Bronchial epithelial cell (primary cell): ENCODE data around the gene SMIM1. TPM values are rescaled to one million over a fixed set of nuclear protein-coding genes. Genes with fewer than 3 reads are reported as not detected.

ENCODE experiments used
- DNase-seq: peaks from one replicate; pipeline ENCODE4 v3.0.0-alpha.2; 2010; ENCODE audit warnings: low read depth
- FAIRE-seq: peaks from 2 replicates; lab custom pipeline; 2011; peaks lifted over from hg19 to GRCh38; lab: Jason Lieb, UNC
- H3K27me3 ChIP-seq: 2 replicates; pipeline ENCODE4 v1.5.1; 2011; ENCODE audit warnings: low read length; ENCODE audit not compliant: control insufficient read depth, insufficient read depth
- H3K36me3 ChIP-seq: 2 replicates; pipeline ENCODE4 v1.5.1; 2011; ENCODE audit warnings: low read length; ENCODE audit not compliant: control insufficient read depth, insufficient read depth
- H3K4me3 ChIP-seq: 2 replicates; pipeline ENCODE4 v1.5.1; 2011; ENCODE audit warnings: mild to moderate bottlenecking, low read depth, low read length, control low read depth
- total RNA-seq: library from RNA; depleted of rRNA; stranded (reverse); fragments of >200 nt; gene quantifications from 2 replicates; pipeline ENCODE4 v1.2.1, GENCODE V29; 2014
- TF ChIP-seq, protein P1 (sequence below): IDR thresholded peaks from 2 replicates; pipeline ENCODE4 v1.5.1; 2011; ENCODE audit warnings: mild to moderate bottlenecking, moderate library complexity, low read length, control low read depth, inconsistent platforms; ENCODE audit not compliant: insufficient read depth, severe bottlenecking

The SMIM1 gene
- total RNA-seq, 1 donor from 2014 or later = not detected

DNA sequence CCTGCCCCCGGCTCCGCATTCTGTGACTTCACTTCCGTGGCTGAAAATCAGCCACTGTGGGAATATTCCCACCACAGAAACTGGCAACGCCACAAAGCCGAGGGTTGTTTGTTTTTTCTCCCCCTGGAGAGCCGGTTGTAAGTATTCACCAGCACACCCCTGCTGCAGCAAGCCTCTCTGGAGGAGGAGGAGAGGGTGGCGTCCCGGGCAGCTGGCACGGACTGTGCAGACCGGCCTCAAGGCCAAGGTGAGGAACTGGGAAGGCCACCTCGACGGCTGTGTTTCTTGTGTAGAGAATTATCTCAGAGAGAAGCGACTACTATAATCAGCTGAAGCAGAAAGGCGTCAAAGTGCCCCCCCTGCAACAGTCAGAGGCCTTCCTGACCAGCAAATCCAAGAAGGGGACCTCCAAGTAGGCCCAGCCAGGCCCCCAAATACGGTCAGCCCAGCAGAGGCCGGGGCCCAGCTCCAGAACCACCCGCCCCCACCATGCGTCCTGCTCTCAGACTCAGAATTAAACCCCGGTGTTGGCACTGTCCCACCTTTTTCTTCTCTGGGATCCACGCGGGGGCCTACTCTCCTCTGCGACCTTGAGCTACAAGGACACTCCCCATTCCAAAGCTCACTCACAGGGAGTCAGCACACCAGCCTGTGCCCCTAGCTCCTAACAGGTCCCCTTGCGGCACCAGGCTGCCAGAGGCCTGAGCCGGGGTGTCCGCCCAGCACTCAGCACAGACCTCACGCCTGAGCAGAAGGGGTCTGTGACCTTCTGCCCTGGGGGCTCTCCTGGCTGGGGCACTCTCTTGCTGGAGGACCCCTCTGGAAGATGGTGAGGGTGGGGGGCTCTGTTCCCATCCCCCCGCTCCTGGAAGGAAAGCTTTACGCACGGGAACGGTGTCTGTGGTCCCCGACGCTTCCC, 1.2 kb upstream of the SMIM1 start:
- TF ChIP-seq, protein P1, sequence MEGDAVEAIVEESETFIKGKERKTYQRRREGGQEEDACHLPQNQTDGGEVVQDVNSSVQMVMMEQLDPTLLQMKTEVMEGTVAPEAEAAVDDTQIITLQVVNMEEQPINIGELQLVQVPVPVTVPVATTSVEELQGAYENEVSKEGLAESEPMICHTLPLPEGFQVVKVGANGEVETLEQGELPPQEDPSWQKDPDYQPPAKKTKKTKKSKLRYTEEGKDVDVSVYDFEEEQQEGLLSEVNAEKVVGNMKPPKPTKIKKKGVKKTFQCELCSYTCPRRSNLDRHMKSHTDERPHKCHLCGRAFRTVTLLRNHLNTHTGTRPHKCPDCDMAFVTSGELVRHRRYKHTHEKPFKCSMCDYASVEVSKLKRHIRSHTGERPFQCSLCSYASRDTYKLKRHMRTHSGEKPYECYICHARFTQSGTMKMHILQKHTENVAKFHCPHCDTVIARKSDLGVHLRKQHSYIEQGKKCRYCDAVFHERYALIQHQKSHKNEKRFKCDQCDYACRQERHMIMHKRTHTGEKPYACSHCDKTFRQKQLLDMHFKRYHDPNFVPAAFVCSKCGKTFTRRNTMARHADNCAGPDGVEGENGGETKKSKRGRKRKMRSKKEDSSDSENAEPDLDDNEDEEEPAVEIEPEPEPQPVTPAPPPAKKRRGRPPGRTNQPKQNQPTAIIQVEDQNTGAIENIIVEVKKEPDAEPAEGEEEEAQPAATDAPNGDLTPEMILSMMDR = no peak
- Histone ChIP-seq H3K36me3 (no peaks in the 10 kb centered on the region), H3K4me3 (peak overlapping the region; percentile 52), H3K27me3 (peaks cover 4% of the 10 kb centered on the region)
- DNase-seq = no peak
- FAIRE-seq = no peak

DNA sequence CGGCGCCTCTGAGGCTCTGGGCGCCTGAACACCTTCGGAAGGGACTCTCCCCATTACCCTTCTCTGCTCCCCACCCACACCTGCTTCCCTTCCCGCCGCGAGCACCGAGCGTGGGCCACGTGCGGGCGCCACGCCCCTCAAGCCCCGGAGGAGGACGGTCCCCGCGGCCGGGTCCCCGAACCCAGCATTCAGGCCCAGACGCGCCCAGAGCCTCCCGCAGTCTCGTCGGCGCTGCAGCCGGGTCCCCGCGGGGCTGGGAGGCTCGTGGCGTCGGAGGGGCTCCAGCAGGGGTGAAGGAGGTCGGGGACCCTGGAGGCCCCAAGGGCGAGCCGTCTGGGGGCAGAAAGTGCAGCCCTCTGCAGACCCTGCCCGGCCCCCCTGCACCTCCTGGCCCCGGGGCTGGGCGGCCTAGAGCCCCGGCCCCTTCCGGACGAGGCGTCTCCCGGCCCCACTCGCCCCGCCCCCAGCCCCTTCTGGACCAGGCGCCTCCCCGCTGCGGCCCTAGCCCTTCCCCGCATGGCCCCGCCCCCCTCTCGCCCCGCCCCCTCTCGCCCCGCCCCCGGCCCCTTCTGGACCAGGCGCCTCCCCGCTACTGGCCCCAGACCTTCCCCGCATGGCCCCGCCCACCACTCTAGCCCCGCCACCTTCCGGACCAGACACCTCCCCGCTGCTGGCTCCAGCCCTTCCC, 378 bp upstream of the SMIM1 start:
- FAIRE-seq = no peak
- H3K27me3 ChIP-seq = peaks cover 4% of the 10 kb centered on the region
- TF ChIP-seq, protein P1 = no peak

DNA sequence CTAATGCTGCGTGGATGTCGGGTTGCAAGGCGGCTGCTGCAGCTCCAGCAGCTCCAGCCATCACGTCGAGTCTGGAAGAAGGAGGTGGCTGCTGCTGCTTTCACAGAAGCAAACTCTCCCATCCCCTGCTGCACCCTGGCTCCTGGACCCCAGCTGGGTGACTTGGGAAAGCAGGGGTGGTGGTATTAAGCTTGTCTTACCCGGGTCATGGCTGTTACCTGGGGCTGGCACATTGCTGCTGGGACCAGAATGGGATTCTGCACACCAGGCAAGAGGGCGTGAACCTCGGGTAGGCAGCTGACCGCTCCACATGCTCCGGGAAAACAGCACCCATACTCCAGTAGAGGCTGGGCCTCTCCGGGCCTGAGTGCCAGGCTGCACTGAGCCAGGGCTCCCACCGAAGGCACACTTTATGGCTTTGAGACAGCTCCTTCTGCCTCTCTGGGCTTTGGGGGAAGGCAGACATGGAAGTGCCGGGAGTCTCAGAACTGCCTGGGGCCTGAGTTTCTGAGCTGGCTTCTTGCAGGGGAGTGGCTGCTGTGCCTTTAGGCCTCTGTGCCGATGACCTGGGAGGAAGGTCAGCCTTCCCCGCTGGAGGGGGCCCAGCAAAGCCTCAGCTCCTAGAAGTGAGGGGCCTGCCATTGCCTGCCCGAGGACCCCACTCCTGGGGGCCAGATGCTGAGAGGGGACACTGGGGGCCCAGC, 1.2 kb downstream of the SMIM1 start:
- no peak for DNase-seq
- Histone ChIP-seq H3K4me3 (no peak overlapping the region), H3K36me3 (no peaks in the 10 kb centered on the region), H3K27me3 (peaks cover 4% of the 10 kb centered on the region)
- FAIRE-seq = no peak
- TF ChIP-seq, protein P1 = no peak

More for the DNA sequence above, 378 bp upstream of the SMIM1 start:
- H3K4me3 ChIP-seq = peak overlapping the region; percentile 52
- peak; percentile 58 for DNase-seq
- no peaks in the 10 kb centered on the region for H3K36me3 ChIP-seq

DNA sequence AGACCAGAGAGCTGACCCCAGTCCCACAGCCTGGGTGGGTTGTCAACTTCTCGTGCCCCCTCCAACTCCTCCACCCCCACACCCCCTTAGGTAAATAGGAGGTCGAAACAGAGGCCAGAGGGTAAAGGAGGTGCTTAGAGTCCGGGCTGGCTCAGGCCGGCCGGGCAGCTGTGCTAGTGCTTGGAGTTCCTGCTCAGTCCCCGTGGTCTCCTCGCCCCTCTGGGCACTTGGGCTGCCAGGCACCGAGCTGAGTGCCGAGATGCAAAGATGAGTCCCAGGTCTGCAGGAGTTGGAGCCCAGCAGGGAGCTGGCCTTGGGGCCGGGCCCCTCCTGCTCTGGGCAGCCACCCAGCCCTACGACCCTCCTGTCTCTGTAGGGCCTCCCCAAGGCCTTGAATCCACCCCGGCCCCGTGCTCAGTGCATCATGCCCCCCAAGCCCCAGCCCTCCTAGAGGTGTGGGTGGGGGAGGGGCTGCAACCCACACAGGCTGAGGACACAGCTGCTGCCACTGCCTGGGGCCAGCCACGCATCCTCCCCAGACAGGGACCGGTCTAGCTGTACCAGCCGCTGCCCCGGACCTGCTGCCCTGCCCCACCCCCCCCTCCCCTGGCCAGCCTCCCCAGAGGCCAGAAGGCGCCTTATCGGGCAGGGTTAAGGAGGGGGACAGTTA, 1.9 kb downstream of the SMIM1 start:
- FAIRE-seq = no peak
- TF ChIP-seq, protein P1 = no peak
- peaks cover under 1% of the 10 kb centered on the region for H3K36me3 ChIP-seq
- no peak for DNase-seq
- H3K4me3 ChIP-seq = no peak overlapping the region
- peaks cover 4% of the 10 kb centered on the region for H3K27me3 ChIP-seq

DNA sequence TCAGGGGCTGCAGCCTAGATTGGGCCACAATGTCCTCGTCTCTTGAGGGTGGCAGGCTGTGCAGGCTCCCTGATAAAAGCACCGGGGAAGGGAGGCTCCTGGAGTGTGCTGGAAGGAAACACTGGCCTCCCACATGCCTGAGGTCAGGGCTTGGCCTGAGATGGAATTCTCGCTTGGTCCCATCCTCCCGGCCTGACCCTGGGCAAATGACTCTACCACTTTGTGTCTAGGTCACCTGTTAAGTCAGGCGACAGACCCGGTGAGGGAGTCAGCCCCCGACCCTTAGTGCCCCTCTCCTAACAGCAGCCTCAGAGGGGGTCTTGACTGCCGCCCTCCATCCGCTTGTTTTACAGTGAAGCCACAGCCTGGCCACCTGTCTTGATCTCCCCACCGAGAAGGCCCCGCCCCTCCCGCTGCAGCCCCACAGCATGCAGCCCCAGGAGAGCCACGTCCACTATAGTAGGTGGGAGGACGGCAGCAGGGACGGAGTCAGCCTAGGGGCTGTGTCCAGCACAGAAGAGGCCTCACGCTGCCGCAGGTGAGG, 2.5 kb downstream of the SMIM1 start:
- FAIRE-seq = no peak
- TF ChIP-seq, protein P1 = no peak
- no peak overlapping the region for H3K4me3 ChIP-seq
- H3K27me3 ChIP-seq = peaks cover 4% of the 10 kb centered on the region
- peaks cover 2% of the 10 kb centered on the region for H3K36me3 ChIP-seq
- DNase-seq = no peak
